ENCODE results near the gene ZNF804A. TPM values are rescaled to one million over a fixed set of nuclear protein-coding genes. Genes with fewer than 3 reads are reported as not detected.

The ZNF804A gene
- total RNA-seq, 1 donor from 2014 or later, result not detected

- Histone ChIP-seq H2AFZ (replicated peaks) (peak overlapping the region; percentile 26), H3K4me3 (no peak overlapping the region), H3K9ac (no peak overlapping the region), H3K79me2 (ENCODE audit: low read depth) (no peaks in the 10 kb centered on the region), H3K27ac (no peak overlapping the region), H3F3A (ENCODE audit: low read depth) (no peaks in the 10 kb centered on the region), H3K9me3 (ENCODE audit: low read depth) (no peaks in the 10 kb centered on the region), H3K4me2 (no peak overlapping the region), H4K20me1 (ENCODE audit: low read depth) (no peaks in the 10 kb centered on the region), H3K36me3 (no peaks in the 10 kb centered on the region), H3K4me1 (peaks cover 8% of the 10 kb centered on the region), H3K27me3 (no peaks in the 10 kb centered on the region)
- Mint-ChIP-seq H3K27me3 (ENCODE audit: insufficient read depth, low read depth) (peaks cover 2% of the 10 kb centered on the region), H3K36me3 (no peaks in the 10 kb centered on the region), H3K4me3 (no peak overlapping the region), H3K4me1 (peaks cover 18% of the 10 kb centered on the region), H3K27ac (no peak overlapping the region), H3K9me3 (peaks cover 7% of the 10 kb centered on the region)
- DNase-seq (ENCODE audit: low spot score), result no peak
- no peak for TF ChIP-seq CTCF (IDR thresholded peaks at IDR 0.05)
- TF ChIP-seq EZH2phosphoT487 (IDR thresholded peaks at IDR 0.05), result no peak
- no peak for TF ChIP-seq EZH2 (IDR thresholded peaks at IDR 0.05)
Measured at GRCh38 chr2:184815824-184816223, 217.5 kb downstream of the ZNF804A start.

- Histone ChIP-seq H3K9me3 (ENCODE audit: low read depth) (no peaks in the 10 kb centered on the region), H3K36me3 (no peaks in the 10 kb centered on the region), H3K4me2 (peak overlapping the region; percentile 28), H4K20me1 (ENCODE audit: low read depth) (no peaks in the 10 kb centered on the region), H3K27me3 (no peaks in the 10 kb centered on the region), H3K4me1 (peaks cover 10% of the 10 kb centered on the region), H3K27ac (no peak overlapping the region), H3K4me3 (no peak overlapping the region), H2AFZ (replicated peaks) (no peak overlapping the region), H3K9ac (no peak overlapping the region), H3K79me2 (ENCODE audit: low read depth) (no peaks in the 10 kb centered on the region), H3F3A (ENCODE audit: low read depth) (no peaks in the 10 kb centered on the region)
- no peak for TF ChIP-seq EZH2 (IDR thresholded peaks at IDR 0.05)
- TF ChIP-seq EZH2phosphoT487 (IDR thresholded peaks at IDR 0.05), result no peak
- no peak for TF ChIP-seq CTCF (IDR thresholded peaks at IDR 0.05)
- no peak overlapping the region for H3K4me3 Mint-ChIP-seq
- no peaks in the 10 kb centered on the region for H3K9me3 Mint-ChIP-seq
- peak; percentile 53 for DNase-seq (ENCODE audit: low spot score)
- H3K36me3 Mint-ChIP-seq, result no peaks in the 10 kb centered on the region
- peaks cover 3% of the 10 kb centered on the region for H3K27me3 Mint-ChIP-seq (ENCODE audit: insufficient read depth, low read depth)
- no peak overlapping the region for H3K27ac Mint-ChIP-seq
- H3K4me1 Mint-ChIP-seq, result peaks cover 4% of the 10 kb centered on the region
Measured at GRCh38 chr2:184824597-184824996, 226.3 kb downstream of the ZNF804A start.

- Mint-ChIP-seq H3K9me3 (no peaks in the 10 kb centered on the region), H3K36me3 (no peaks in the 10 kb centered on the region), H3K27ac (no peak overlapping the region), H3K4me3 (no peak overlapping the region), H3K27me3 (ENCODE audit: insufficient read depth, low read depth) (no peaks in the 10 kb centered on the region), H3K4me1 (peaks cover 2% of the 10 kb centered on the region)
- H3K36me3 ChIP-seq, result no peaks in the 10 kb centered on the region
- no peaks in the 10 kb centered on the region for H3K79me2 ChIP-seq (ENCODE audit: low read depth)
- H4K20me1 ChIP-seq (ENCODE audit: low read depth), result no peaks in the 10 kb centered on the region
- no peaks in the 10 kb centered on the region for H3F3A ChIP-seq (ENCODE audit: low read depth)
- no peak overlapping the region for H3K27ac ChIP-seq
- no peak overlapping the region for H3K9ac ChIP-seq
- H3K4me2 ChIP-seq, result no peak overlapping the region
- H3K4me1 ChIP-seq, result no peaks in the 10 kb centered on the region
- H2AFZ ChIP-seq (replicated peaks), result no peak overlapping the region
- H3K27me3 ChIP-seq, result no peaks in the 10 kb centered on the region
- no peak for DNase-seq (ENCODE audit: low spot score)
- no peak for TF ChIP-seq EZH2 (IDR thresholded peaks at IDR 0.05)
- TF ChIP-seq EZH2phosphoT487 (IDR thresholded peaks at IDR 0.05), result no peak
- no peak for TF ChIP-seq CTCF (IDR thresholded peaks at IDR 0.05)
- no peak overlapping the region for H3K4me3 ChIP-seq
- H3K9me3 ChIP-seq (ENCODE audit: low read depth), result no peaks in the 10 kb centered on the region
Measured at GRCh38 chr2:184830531-184830930, 232.2 kb downstream of the ZNF804A start.

Data from neural progenitor cell (in vitro differentiated cells).